ENCODE measurements around the gene SEMA6A. TPM values are rescaled to one million over a fixed set of nuclear protein-coding genes. Genes with fewer than 3 reads are reported as not detected.

SEMA6A gene
- total RNA-seq, 5 donors from 2014 or later (not counting 1 experiment from before 2014, with no cell fraction given): 0.79 to 0.88 (median 0.79) TPM; not detected in 2

DNA sequence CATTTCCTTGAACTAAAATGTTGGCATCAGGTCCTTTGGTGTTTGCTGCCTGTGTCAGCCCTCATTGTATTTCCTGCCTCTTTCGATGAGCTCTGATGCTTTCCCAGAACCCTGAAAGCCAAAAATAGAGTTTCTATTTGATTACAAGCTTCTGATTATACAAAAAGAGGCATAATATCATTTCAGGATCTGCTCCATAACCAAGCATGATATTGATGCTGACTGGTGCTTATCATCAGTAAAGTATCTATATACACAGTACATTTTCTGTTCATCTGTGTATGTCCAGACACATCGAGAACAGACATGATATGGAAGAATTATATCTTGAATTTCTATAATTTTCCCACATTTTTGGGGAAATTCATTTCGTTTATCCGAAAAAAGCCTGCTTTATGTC lies 58.6 kb downstream of the SEMA6A start:
- ChIA-PET POLR2A (no interaction called here), CTCF (no interaction called here)
- H3K27me3 ChIP-seq (replicated peaks in 1 of 2; ENCODE audit: control insufficient read depth in 2 of 2, extremely low read depth in 1 of 2, insufficient read depth in 2 of 2, low read length in 1 of 2): no peaks in the 10 kb centered on the region
- no peak overlapping the region for H3K4me3 Mint-ChIP-seq
- DNase-seq: no peak
- no peaks in the 10 kb centered on the region for H3K9me3 ChIP-seq
- WGBS (ENCODE audit: insufficient coverage): no CpG with 5 or more reads among the region's 4 CpGs
- no peaks in the 10 kb centered on the region for H3K27me3 Mint-ChIP-seq
- H3K36me3 ChIP-seq (ENCODE audit: control insufficient read depth in 2 of 2, extremely low read depth in 1 of 2, insufficient read depth in 1 of 2, low read length in 1 of 2): no peaks in the 10 kb centered on the region
- peaks cover 0 to 4% (median 2%) of the 10 kb centered on the region in 3 donors for H3K9me3 Mint-ChIP-seq
- H3K27ac Mint-ChIP-seq: no peak overlapping the region
- ATAC-seq (replicated peaks in 1 of 4): no peak
- H3K4me3 ChIP-seq (ENCODE audit: control insufficient read depth in 1 of 2, extremely low read depth in 1 of 2, low read length in 1 of 2): no peak overlapping the region
- no peak overlapping the region for H3K27ac ChIP-seq (ENCODE audit: low read length)
- H3K4me1 Mint-ChIP-seq: no peaks in the 10 kb centered on the region
- peaks cover 10% of the 10 kb centered on the region for H3K36me3 Mint-ChIP-seq
- no peaks in the 10 kb centered on the region for H3K4me1 ChIP-seq (ENCODE audit: control insufficient read depth in 1 of 2, extremely low read depth in 1 of 2, insufficient read depth in 2 of 2, low read length in 2 of 2)

DNA sequence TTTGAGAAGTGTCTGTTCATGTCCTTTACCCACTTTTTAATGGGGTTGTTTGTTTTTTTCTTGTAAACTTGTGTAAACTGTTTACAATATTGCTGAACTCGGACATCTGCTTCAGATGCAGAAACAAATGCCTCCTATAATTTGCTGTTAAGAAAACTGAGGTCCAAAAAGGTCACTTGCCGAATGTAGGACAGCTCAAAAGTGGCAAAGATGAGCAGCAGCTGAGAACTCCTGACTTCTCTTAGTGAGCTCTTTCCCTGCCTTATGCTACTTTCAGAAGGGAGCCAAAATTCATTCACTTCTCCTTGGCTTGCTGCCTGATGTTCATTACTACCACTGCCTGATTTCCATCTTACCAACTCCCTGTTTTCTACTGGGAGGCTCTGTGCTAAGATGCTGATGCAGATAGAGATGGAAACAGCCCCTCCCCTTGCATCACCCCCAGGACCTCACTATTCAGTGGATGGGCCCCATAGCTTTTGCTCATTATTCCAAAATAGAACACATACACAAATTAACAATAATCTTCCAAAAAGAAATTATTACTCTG lies 60.1 kb downstream of the SEMA6A start:
- peaks cover 0 to 4% (median 2%) of the 10 kb centered on the region in 3 donors for H3K9me3 Mint-ChIP-seq
- H3K9me3 ChIP-seq: no peaks in the 10 kb centered on the region
- peaks cover 10% of the 10 kb centered on the region for H3K36me3 Mint-ChIP-seq
- H3K27me3 Mint-ChIP-seq: no peaks in the 10 kb centered on the region
- DNase-seq: no peak
- no peak overlapping the region for H3K27ac Mint-ChIP-seq
- no peaks in the 10 kb centered on the region for H3K36me3 ChIP-seq (ENCODE audit: control insufficient read depth in 2 of 2, extremely low read depth in 1 of 2, insufficient read depth in 1 of 2, low read length in 1 of 2)
- WGBS (ENCODE audit: insufficient coverage): 79% methylated on average over 2 of the region's 2 CpGs
- H3K4me1 Mint-ChIP-seq: no peaks in the 10 kb centered on the region
- no peak overlapping the region for H3K4me3 ChIP-seq (ENCODE audit: control insufficient read depth in 1 of 2, extremely low read depth in 1 of 2, low read length in 1 of 2)
- no peak for ATAC-seq (replicated peaks in 1 of 4)
- ChIA-PET CTCF (no interaction called here), POLR2A (no interaction called here)
- no peak overlapping the region for H3K4me3 Mint-ChIP-seq
- no peaks in the 10 kb centered on the region for H3K27me3 ChIP-seq (replicated peaks in 1 of 2; ENCODE audit: control insufficient read depth in 2 of 2, extremely low read depth in 1 of 2, insufficient read depth in 2 of 2, low read length in 1 of 2)
- H3K27ac ChIP-seq (ENCODE audit: low read length): no peak overlapping the region
- H3K4me1 ChIP-seq (ENCODE audit: control insufficient read depth in 1 of 2, extremely low read depth in 1 of 2, insufficient read depth in 2 of 2, low read length in 2 of 2): no peaks in the 10 kb centered on the region

DNA sequence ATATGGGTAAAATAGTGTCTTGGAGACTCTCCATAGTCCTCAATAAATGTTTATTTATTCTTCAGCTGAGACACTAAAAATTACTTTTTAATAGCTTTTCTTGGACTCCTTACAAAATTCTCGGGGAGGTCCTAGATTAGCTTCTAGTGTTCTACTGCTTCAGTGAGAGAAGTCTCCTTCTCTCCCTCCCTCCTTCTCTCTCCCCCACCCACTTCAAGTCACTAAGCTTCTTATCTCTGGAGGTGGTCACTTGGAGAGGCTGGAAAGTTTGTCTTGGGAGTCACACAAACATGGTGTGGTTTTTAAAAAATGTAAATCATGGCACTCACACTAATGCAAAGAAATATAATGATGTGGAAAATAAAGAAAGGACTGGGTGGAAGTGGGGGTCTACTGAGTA lies 64.1 kb downstream of the SEMA6A start:
- peaks cover 4% of the 10 kb centered on the region for H3K36me3 Mint-ChIP-seq
- H3K9me3 Mint-ChIP-seq: peaks cover 0 to 4% (median 2%) of the 10 kb centered on the region in 3 donors
- no peaks in the 10 kb centered on the region for H3K4me1 Mint-ChIP-seq
- H3K36me3 ChIP-seq (ENCODE audit: control insufficient read depth in 2 of 2, extremely low read depth in 1 of 2, insufficient read depth in 1 of 2, low read length in 1 of 2): no peaks in the 10 kb centered on the region
- ATAC-seq (replicated peaks in 1 of 4): no peak
- no peaks in the 10 kb centered on the region for H3K27me3 ChIP-seq (replicated peaks in 1 of 2; ENCODE audit: control insufficient read depth in 2 of 2, extremely low read depth in 1 of 2, insufficient read depth in 2 of 2, low read length in 1 of 2)
- POLR2A ChIA-PET: interaction anchor here in 1 of 2 donors (0.8 kb wide), 1 partner anchor 15 kb away, joined by 3 read pairs; no protein-coding TSS in a partner anchor
- no peak overlapping the region for H3K4me3 Mint-ChIP-seq
- no peaks in the 10 kb centered on the region for H3K27me3 Mint-ChIP-seq
- no peak overlapping the region for H3K27ac Mint-ChIP-seq
- DNase-seq: no peak
- CTCF ChIA-PET: no interaction called here
- no peaks in the 10 kb centered on the region for H3K4me1 ChIP-seq (ENCODE audit: control insufficient read depth in 1 of 2, extremely low read depth in 1 of 2, insufficient read depth in 2 of 2, low read length in 2 of 2)
- WGBS (ENCODE audit: insufficient coverage): no CpG with 5 or more reads among the region's 1 CpG
- H3K27ac ChIP-seq (ENCODE audit: low read length): no peak overlapping the region
- H3K9me3 ChIP-seq: no peaks in the 10 kb centered on the region
- H3K4me3 ChIP-seq (ENCODE audit: control insufficient read depth in 1 of 2, extremely low read depth in 1 of 2, low read length in 1 of 2): no peak overlapping the region

GRCh38 chr5:116509483-116510244 lies 65.0 kb downstream of the SEMA6A start:
- Mint-ChIP-seq H3K4me1 (no peaks in the 10 kb centered on the region), H3K4me3 (no peak overlapping the region), H3K27ac (no peak overlapping the region), H3K36me3 (peaks cover 4% of the 10 kb centered on the region), H3K27me3 (no peaks in the 10 kb centered on the region), H3K9me3 (peaks cover 0 to 4% (median 2%) of the 10 kb centered on the region in 3 donors)
- Histone ChIP-seq H3K4me1 (ENCODE audit: control insufficient read depth in 1 of 2, extremely low read depth in 1 of 2, insufficient read depth in 2 of 2, low read length in 2 of 2) (no peaks in the 10 kb centered on the region), H3K4me3 (ENCODE audit: control insufficient read depth in 1 of 2, extremely low read depth in 1 of 2, low read length in 1 of 2) (no peak overlapping the region), H3K9me3 (no peaks in the 10 kb centered on the region), H3K36me3 (ENCODE audit: control insufficient read depth in 2 of 2, extremely low read depth in 1 of 2, insufficient read depth in 1 of 2, low read length in 1 of 2) (no peaks in the 10 kb centered on the region), H3K27me3 (replicated peaks in 1 of 2; ENCODE audit: control insufficient read depth in 2 of 2, extremely low read depth in 1 of 2, insufficient read depth in 2 of 2, low read length in 1 of 2) (no peaks in the 10 kb centered on the region), H3K27ac (ENCODE audit: low read length) (no peak overlapping the region)
- POLR2A ChIA-PET: interaction anchor here in 1 of 2 donors (0.8 kb wide), 1 partner anchor 14 kb away, joined by 3 read pairs; no protein-coding TSS in a partner anchor
- ATAC-seq (replicated peaks in 1 of 4): no peak
- WGBS (ENCODE audit: insufficient coverage): 71% methylated on average over 3 of the region's 6 CpGs
- no peak for DNase-seq
- CTCF ChIA-PET: no interaction called here

- H3K9me3 Mint-ChIP-seq: peaks cover 0 to 4% (median 2%) of the 10 kb centered on the region in 3 donors
- Histone ChIP-seq H3K9me3 (no peaks in the 10 kb centered on the region), H3K4me1 (ENCODE audit: control insufficient read depth in 1 of 2, extremely low read depth in 1 of 2, insufficient read depth in 2 of 2, low read length in 2 of 2) (no peaks in the 10 kb centered on the region), H3K4me3 (ENCODE audit: control insufficient read depth in 1 of 2, extremely low read depth in 1 of 2, low read length in 1 of 2) (no peak overlapping the region), H3K36me3 (ENCODE audit: control insufficient read depth in 2 of 2, extremely low read depth in 1 of 2, insufficient read depth in 1 of 2, low read length in 1 of 2) (no peaks in the 10 kb centered on the region), H3K27ac (ENCODE audit: low read length) (no peak overlapping the region), H3K27me3 (replicated peaks in 1 of 2; ENCODE audit: control insufficient read depth in 2 of 2, extremely low read depth in 1 of 2, insufficient read depth in 2 of 2, low read length in 1 of 2) (no peaks in the 10 kb centered on the region)
- no peak for DNase-seq
- H3K4me1 Mint-ChIP-seq: no peaks in the 10 kb centered on the region
- H3K27ac Mint-ChIP-seq: no peak overlapping the region
- ATAC-seq (replicated peaks in 1 of 4): no peak
- CTCF ChIA-PET: no interaction called here
- POLR2A ChIA-PET: no interaction called here
- H3K36me3 Mint-ChIP-seq: peaks cover 6% of the 10 kb centered on the region
- no peaks in the 10 kb centered on the region for H3K27me3 Mint-ChIP-seq
- WGBS (ENCODE audit: insufficient coverage): 79% methylated on average over 2 of the region's 6 CpGs
- H3K4me3 Mint-ChIP-seq: no peak overlapping the region
These were observed 65.8 kb downstream of the SEMA6A start for GRCh38 chr5:116508835-116509234.

- H3K4me3 ChIP-seq (ENCODE audit: control insufficient read depth in 1 of 2, extremely low read depth in 1 of 2, low read length in 1 of 2): no peak overlapping the region
- H3K27ac ChIP-seq (ENCODE audit: low read length): no peak overlapping the region
- no peak for DNase-seq
- Mint-ChIP-seq H3K4me1 (no peaks in the 10 kb centered on the region), H3K27me3 (no peaks in the 10 kb centered on the region), H3K9me3 (no peaks in the 10 kb centered on the region), H3K27ac (no peak overlapping the region), H3K4me3 (no peak overlapping the region), H3K36me3 (peaks cover 3% of the 10 kb centered on the region)
- no peaks in the 10 kb centered on the region for H3K27me3 ChIP-seq (replicated peaks in 1 of 2; ENCODE audit: control insufficient read depth in 2 of 2, extremely low read depth in 1 of 2, insufficient read depth in 2 of 2, low read length in 1 of 2)
- H3K36me3 ChIP-seq (ENCODE audit: control insufficient read depth in 2 of 2, extremely low read depth in 1 of 2, insufficient read depth in 1 of 2, low read length in 1 of 2): no peaks in the 10 kb centered on the region
- no peaks in the 10 kb centered on the region for H3K4me1 ChIP-seq (ENCODE audit: control insufficient read depth in 1 of 2, extremely low read depth in 1 of 2, insufficient read depth in 2 of 2, low read length in 2 of 2)
- ChIA-PET POLR2A (no interaction called here), CTCF (no interaction called here)
- WGBS (ENCODE audit: insufficient coverage): 84% methylated on average over 6 of the region's 10 CpGs
- ATAC-seq (replicated peaks in 1 of 4): no peak
- H3K9me3 ChIP-seq: no peaks in the 10 kb centered on the region
These were observed 66.5 kb downstream of the SEMA6A start for GRCh38 chr5:116507941-116508655.
